Eye (tissue), 1 donor: ENCODE measurements around the gene RGS3.
A peak's percentile ranks its signal among the peaks of the same experiment; 100 is the strongest.

ENCODE experiments used
- DNase-seq: peaks from one replicate; pipeline ENCODE4 v3.0.0-alpha.2; 2015

The RGS3 gene

DNA sequence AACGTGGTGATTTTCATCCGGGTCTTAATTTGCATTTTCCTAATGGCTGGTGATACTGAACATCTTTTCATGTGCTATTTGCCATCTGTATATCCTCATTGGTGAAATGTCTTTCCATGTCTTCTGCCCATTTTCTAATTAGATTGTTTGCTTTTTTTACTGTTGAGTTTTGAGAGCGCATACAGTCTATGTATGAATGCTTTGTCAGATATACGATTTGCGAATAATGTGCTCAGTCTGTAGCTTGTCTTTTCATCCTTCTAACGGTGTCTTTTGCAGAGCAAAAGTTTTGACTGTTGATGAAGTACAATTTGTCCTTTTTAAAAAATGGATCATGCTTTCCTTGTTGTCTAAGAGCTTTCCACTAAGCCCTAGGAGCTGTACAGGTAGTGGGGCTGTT is 143.0 kb downstream of the RGS3 start:
- no peak for DNase-seq

DNA sequence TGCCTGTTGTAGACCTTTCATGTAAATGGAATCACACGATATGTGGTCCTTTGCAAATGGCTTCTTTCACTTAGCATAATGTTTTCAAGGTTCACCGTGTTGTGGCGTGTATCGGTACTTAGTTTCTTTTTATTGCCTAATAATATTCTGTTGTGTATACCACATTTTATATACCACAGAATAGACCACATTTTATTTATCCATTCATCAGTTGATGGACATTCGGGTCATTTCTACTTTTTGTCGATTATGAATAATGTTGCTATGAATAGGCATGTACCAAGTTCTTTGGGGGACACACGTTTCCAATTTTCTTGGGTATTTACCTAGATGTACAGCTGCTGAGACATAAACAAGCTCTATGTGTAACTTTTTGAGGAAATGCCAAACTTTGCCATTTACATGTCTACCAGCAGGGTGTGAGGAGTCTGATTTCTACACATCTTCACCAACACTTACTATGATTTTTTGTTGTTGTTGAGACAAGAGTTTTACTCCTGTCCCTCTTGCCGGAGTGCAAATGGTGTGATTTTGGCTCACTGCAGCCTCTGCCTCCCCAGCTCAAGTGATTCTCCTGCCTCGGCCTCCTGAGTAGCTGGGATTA is 144.7 kb downstream of the RGS3 start:
- no peak for DNase-seq

DNA sequence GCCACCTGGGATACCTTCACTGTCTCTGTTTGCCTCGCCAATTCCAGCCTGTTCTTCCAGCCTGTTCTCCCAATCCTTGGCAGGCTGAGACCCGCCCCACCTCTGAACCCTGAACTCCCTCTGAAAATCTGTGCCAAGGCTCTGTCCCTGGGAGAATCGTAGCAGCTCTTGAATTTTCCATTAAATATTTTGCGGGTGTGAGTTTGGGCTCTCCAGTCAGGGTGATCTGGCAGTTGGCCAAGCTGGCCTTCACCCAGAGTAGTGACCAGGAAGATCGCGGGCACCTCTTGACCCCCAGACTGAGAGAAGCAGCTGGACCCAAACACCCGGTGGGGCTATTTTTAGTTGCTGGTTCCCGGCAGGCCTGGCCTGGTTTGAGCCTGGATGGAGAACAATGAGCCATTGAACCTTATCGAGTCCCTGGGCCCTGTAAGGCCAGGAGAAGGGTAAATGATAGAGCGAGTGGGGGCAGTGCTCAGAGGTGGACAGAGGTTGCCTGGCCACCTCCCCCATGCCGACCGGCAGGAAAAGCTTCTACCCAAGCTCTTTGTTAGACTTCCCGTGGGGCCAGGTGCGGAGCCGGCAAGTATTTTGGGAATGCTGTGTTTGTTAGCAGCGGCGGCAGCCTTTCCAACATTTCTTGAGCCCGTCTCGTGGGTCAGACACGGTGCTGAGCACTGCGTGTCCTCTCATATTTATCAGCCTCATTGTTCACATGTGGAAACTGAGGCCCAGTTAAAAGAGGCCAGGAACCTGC is 146.2 kb downstream of the RGS3 start:
- DNase-seq, result peak; percentile 68

DNA sequence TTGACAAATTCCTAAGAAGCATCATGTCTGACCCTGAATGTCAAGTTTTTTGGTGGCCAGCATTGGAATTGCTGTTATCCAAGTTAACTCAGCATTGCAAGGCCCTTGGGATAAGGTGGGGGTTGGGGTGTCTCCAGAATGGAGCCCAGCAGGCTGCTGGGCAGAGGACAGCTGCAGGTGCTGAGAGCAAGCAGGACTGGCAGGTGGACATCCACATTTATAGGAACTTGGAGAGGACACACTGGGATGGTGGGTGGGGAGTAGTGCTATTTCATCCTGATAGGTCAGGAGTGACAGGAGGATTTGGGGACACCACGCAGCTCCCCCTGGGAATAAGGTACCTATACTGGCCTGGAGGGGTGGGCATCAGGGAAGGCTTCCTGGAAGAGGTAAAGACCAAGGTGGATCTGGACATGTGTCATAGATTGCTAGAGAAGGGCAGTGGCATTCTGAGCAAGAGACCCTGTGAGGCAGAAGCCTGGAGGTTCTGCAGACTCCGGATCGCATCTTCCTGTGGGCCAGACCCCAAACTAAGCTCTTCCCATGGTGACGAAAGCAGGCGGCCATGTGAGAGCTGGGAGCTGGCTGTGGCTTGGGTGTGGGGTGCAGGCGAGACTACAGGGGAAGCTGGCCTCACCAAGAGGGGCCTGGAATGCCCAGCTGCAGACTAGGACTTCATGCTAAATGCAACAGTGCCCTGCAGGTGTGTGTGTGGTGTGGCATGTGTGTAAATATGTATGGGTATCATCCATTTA is 148.1 kb downstream of the RGS3 start:
- no peak for DNase-seq

DNA sequence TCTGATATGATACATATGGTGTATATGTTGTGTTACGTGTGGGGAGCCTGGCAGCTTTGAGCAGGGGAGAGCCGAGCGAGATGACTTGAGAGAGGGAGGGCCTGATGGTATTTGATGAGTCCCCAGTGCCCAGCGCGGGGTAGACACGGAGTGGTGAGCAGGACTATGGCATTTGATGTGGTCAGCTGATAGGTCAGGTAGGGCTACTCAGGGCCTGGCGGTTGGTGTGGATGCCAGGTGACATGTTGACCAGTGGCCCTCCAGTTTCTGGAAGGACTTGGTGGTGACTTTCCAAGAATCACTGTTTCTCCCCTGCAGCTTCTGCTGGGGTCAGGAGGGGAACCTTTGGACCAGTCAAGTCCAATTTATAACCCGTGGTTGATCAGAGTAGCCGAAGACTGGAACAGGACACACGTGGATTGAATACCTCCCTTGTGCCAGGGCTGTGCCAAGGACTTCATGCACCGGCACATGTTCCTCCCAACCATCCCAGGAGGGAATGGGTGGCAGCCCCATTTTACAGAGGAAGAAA is 148.8 kb downstream of the RGS3 start:
- no peak for DNase-seq

DNA sequence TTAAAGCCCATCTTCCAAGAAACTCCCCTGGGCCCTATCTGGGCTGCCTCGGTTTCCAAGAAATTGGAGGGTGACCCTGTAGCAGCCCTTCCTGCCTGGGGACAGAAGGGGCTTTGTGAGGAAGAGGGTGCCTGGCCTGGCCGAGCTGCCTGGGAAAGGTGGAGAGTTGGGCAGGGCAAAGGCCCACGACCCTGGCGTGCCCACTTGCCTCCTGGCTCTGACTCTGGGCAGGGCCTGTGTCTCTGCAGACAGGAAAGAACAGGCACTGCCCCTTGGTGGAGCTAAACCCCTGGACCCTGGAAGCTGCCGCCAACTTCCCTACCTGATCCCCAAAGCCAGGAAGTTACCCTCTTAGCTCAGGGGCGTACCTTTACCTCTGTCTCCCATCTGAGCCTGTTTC is 149.3 kb downstream of the RGS3 start:
- DNase-seq, result no peak

DNA sequence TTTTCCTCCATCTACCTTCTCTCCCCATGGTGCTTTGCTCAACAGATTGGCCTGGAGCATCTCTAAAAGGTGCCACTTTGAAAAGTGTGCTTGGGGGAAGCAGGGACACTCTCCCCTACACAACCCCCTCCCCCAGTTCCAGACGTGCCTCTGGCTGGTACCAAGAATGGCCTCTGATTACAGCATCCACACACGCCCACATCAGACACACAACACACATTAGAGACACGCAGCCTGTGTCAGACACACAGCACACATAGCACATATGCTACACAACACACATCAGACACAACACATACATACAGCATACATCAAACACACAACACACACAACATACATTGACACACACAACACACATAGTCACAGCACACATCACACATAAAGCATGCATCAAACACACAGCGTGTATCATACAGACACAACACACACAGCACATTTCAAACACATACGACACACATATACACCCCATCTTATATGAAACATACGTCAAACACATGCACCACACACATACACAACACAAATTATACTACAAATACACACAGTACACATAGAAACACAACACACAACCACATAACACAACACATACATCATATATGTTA is 150.4 kb downstream of the RGS3 start:
- DNase-seq, result no peak

DNA sequence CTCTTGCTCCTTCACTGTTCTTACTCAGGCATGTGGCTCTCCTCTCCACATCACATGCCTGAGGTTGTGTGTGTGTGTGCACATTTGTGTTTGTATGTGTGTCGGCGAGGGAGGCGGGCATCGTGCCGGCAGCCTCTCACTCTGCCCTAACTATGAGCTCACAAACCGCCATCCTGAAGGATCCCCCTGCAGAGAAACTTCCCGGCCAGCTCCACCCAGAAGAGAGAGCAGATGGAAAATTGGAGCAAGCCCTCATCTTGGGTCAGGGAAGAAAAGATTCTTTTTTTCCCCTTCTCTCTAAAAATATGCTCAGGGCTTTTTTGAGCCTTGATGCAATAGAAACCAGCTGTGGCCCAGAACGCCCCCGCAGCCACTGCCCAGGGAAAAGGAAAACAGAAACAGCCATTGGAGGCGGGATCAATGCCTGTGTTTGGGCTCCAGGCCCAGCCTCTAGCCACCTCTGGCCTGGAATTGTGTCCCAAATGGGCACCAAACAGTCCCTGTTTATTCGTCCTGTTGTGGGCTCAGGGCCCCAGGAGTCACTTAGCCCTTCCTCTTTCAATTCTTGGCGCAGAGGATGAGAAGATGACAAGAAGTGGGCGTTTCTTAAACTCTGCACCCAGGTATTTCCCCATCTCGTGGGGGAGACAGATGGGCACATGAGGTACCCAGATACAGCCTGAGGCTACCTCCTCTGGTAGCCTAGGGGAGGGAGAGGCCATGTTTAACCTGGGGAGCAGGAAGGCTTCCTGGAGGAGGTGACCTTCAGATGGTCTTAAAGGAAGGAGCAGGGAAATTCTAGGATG is 151.5 kb downstream of the RGS3 start:
- DNase-seq, result peak; percentile 66

DNA sequence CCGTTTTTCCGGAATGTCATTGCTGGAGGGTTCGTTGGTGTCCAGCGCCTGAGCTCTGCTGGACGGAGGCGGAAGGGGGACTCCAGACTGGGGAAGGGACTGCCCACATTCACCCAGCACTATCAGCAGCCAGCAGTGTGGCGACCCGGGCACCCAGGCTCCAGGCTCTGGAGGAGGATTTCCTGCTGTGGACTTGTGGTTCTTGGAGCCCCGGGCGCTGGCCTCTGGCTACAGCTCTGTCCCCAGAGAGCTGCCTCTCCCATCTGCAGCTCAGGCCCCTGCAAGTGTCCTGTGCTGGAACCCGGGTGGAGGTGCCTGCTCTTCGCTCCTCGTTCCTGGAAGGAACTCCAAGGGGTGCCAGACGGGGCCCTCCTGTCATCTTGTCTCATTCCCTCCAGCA is 152.6 kb downstream of the RGS3 start:
- no peak for DNase-seq

DNA sequence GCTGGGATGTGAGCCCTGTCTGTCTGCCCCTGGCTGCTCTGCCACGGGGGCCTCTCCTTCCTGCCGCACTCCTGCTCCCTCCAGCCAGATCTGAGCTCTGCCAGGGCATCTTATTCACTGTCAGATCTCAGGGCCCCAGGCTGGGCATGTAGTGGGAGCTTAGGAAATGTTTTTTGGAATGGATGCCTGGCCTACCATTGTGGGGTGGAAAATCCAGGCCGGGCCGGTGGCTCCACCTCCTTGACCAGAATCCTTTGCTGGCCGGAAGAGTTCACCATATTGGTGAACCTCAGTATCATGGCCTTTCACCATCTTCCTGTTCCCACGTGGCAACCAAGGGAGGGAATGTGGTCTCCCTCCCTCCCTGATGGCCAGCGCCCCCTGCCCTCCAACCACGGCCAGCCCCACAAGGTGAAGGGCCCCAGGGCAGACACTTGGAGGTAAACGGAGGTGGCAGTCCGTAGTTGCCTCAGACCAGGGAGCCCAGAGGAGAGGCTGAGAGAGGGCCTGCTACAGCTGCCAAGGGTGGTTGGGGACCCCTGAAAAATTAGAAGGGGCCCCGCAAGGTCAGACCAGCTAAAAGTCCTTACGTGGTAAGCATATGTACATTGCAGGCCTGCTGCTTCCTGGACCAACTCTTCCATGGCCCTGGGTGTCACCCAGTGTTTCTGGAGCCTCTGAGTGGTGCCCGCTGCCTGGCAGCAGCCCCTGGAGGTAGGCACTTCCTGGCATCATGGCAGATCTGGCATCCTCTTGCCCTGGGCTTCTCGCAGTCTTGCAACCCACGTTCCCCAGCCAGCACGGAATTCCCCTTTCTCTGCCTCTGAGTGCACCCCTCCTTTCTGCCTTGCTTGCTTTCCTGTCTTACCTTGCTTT is 153.3 kb downstream of the RGS3 start:
- DNase-seq, result no peak

DNA sequence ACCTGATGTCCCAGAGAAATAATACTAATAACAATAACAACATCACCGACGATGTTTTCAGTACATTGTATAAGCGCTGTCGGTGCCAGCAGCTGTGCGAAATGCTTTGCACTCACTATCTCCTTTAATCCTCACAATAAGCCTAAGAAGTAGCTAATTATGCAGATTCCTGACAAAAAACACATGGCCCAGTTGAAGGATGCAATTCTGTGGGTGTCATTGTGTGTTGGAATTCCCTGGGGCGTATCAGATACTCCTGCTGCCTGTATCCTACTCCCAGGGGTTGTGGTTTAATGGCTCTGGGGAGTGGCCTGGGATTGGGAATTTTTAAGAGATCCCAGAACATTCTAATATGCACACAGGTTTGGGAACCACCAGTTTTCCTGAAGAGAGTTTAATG is 154.0 kb downstream of the RGS3 start:
- DNase-seq, result no peak

DNA sequence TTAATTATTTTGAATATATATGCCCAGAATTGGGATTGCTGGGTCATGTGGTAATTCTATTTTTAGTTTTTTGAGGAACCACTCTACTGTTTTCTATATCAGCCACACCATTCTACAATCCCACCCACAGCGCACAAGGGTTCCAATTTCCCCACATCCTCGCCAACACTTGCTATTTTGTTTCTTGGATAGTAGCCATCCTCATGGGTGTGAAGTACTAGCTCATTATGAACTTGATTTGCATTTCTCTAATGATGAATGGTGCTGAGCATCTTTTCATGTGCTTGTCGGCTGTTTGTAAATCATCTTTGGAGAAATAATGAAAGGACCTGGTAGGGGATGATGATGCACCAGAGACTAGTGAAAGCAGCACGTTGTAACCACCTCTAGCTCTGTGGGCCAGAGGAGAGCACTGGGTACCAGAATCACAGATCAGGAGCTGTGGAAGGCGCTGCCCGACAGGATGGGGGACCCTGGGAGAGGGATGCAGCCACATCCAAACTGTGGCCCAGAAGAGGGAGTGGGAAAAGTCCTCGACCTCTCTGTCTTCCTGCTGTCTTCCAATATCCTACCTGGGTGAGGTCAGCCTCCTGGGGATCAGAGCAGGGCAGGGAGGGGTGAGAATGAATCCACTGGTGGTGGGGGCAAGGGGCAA is 155.4 kb downstream of the RGS3 start:
- no peak for DNase-seq

DNA sequence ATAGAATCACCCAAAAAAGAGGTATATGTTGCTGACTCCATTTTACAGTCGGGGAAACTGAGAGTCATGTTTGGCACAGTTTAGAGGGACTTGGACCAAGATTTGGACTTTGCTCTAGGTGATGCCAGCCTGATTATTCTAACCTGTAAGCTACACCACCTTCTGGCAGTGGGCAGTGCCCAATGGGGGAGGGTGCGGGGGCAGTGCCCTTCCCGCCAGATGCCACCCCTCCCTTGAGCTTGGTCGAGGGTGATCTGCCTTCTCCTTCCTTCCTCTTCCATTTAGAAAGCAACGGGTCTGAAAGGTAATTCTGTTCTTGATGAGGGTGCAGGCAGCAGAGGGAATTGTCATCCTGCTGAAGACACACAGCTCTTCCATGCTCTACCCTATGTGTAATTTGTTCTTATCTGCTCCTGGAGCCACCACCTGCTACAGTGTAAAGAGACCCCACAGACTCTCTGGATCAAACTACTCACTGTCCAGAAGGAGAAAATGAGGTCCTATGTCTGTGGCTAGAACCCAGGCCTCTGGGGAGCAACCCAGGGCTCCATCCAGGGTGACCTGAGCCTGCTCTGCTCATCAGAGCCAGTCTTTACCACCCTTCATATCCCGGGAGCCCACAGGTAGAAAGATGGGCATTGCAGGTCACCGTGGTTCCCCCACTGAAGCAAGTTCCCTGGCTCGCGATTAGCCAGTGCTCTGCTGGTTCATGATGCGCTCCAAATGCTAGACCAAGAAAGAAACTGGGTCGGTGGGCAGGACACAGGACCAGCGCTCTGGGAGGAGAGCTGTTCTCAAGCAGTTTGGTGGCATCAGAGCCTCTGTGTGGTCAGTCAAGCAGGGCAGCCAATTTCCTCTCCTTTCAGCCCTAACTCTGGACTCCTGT is 156.2 kb downstream of the RGS3 start:
- peak; percentile 30 for DNase-seq

DNA sequence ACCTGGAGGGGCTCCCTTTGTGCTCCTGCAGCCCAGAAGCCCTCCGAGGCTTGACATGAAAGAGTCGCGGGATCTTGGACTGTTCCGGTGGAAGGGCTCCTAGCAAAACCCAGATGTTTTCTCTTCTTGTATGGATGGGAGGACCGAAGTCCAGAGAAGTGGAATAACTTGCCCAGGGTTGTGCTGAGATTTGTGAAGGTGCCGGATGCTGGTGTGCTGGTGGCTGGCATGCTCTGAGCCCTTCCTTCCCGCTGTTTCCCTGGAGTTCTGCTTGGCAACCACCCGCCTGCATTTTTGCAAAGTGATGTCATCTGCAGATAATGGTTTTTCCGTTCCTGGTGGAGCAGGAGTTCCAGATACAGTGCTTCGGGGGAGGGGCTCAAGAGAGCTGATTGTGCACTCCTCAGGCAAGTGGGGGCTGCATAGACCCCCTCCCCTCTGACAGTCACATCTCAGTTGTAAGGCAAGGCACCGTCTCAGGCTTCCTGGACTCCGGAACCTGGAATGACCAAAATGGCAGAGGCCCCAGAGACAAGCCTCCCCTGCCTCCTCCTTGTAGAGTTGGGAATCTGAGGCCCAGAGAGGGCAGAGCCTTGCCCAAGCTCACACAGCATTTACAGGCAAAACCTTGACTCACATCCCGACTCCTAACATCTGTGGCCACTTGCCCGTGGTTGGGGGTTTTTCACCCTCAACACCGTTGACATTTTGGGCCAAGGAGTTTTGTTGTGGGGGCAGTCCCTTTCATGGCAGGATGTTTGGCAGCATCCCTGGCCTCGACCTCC is 157.0 kb downstream of the RGS3 start:
- peak; percentile 91 for DNase-seq

DNA sequence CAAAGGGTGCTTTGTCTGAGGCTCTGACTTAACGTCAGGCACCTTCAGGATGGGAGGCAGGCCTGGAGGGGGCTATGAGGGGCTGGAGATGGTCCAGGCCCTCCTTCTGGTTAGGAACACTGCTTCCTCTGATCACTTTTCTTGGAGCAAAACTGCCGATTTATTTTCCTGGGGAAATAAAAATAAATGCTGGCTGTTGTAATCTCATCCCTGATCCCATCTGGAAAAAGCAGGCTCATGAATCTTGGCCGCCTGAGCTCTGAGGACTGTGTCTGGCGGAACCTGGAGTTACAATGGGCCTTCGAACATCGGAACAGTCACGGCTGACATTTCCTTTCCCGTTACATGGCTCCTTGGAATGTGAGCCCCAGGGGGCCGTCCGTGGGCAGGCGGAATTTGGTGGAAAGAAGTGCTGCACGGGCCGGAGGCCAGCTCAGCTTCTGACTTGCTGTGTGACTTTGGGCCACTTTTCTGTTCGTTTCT is 157.8 kb downstream of the RGS3 start:
- DNase-seq, result peak; percentile 79

DNA sequence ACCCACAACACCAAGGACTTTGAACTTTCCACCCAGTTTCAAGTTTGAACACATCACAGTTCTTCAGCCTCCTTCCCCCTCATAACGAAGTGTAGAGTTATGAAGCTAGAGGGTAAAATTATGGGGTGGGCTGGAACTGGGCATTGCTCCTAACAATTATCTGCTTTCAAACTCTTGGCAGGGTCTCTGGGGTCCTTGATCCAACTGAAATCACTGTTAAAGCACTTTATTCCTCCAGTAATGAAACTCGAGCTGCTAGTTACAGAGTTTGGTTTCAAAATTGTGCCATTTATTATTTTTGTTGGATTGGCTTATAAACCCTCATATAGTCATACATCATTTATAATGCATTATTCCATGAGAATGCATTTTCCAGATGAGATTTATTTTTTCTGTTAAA is 158.5 kb downstream of the RGS3 start:
- peak; percentile 59 for DNase-seq

DNA sequence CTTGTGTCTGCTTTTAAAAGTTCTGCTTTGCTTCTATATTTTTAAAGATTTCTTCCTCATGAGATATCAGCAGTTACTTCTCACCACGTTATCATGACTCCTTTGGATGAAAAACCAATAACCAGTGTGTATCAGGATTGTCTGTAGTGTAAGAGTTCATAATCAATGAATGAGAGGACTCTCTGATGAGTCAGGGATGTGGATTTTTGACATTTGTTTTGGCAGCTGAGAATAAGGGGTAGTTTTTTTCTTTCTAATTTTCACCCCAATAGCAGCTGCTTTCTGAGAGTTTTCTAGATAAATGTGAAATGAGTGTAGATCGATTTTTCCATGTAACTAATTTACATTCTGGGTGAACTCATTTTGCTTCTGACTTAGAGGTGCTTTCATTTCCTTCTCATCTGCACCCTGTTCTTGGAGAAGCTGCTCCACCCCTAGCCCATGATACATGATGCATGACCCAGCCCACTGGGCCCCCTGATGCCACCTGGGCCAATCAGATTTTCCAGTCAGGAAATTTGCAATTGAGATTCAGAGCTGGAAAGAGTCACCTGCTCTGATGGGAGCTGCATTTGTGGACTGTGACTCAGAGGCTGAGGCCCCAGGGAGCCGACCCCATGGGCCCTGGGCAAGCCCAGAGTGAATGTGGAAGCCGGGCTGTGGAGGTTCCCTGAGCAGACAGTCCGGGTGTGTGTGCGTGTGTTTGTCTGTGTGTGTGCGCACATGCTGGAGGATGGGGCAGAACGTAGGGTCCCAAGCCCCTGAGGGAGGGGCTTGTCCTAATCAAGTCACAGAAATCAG is 159.3 kb downstream of the RGS3 start:
- peak; percentile 36 for DNase-seq
